H9 (cell line): ENCODE data around the gene ANKS1B. TPM values are rescaled to one million over a fixed set of nuclear protein-coding genes. Genes with fewer than 3 reads are reported as not detected.
"Not testable (repeated sequence)": the region's sequence is repeated elsewhere in the genome, so short reads cannot be mapped to it uniquely, and the experiment has no call there.

ENCODE experiments used
- DNase-seq: peaks from one replicate; pipeline ENCODE4 v3.0.0-alpha.2; 2017
- H2AFZ ChIP-seq: one replicate; pipeline ENCODE4 v1.6.1; 2013; ENCODE audit warnings: mild to moderate bottlenecking, low read length, control low read depth, moderate library complexity
- H2AK5ac ChIP-seq: 2 replicates; pipeline ENCODE4 v1.6.1; 2013; ENCODE audit warnings: low read length, control low read depth, mixed read lengths; ENCODE audit not compliant: insufficient read length
- H2BK120ac ChIP-seq: one replicate; pipeline ENCODE4 v1.6.1; 2013; ENCODE audit warnings: low read depth, mild to moderate bottlenecking, low read length, control low read depth, inconsistent platforms; ENCODE audit not compliant: poor library complexity, severe bottlenecking
- H2BK12ac ChIP-seq: 2 replicates; pipeline ENCODE4 v1.6.1; 2013; ENCODE audit warnings: low read length, control low read depth, mixed read lengths, low read depth; ENCODE audit not compliant: insufficient read length
- H2BK15ac ChIP-seq: 2 replicates; pipeline ENCODE4 v1.6.1; 2013; ENCODE audit warnings: low read depth, low read length, control low read depth
- H2BK20ac ChIP-seq: one replicate; pipeline ENCODE4 v1.6.1; 2013; ENCODE audit warnings: low read depth, mild to moderate bottlenecking, low read length, control low read depth, inconsistent platforms; ENCODE audit not compliant: poor library complexity, severe bottlenecking
- H2BK5ac ChIP-seq: 2 replicates; pipeline ENCODE4 v1.6.1; 2013; ENCODE audit warnings: low read length, control low read depth, mixed read lengths; ENCODE audit not compliant: insufficient read length
- H3K14ac ChIP-seq: 2 replicates; pipeline ENCODE4 v1.6.1; 2013; ENCODE audit warnings: low read length, control low read depth; ENCODE audit not compliant: insufficient read depth
- H3K18ac ChIP-seq: 2 replicates; pipeline ENCODE4 v1.6.1; 2013; ENCODE audit warnings: low read depth, mild to moderate bottlenecking, mixed read lengths, low read length, control low read depth; ENCODE audit not compliant: insufficient read length
- H3K23ac ChIP-seq: 2 replicates; pipeline ENCODE4 v1.6.1; 2013; ENCODE audit warnings: low read length, control low read depth, mixed read lengths, low read depth; ENCODE audit not compliant: insufficient read length
- H3K23me2 ChIP-seq: 2 replicates; pipeline ENCODE4 v1.6.1; 2013; ENCODE audit warnings: low read depth, mild to moderate bottlenecking, mixed read lengths, low read length, control low read depth; ENCODE audit not compliant: insufficient read length, poor library complexity, severe bottlenecking
- H3K27ac ChIP-seq: 2 replicates; pipeline ENCODE4 v1.5.1; 2013; ENCODE audit warnings: low read length, control low read depth, mixed read lengths, low read depth; ENCODE audit not compliant: insufficient read length
- H3K27me3 ChIP-seq: 2 replicates; pipeline ENCODE4 v1.6.1; 2013; ENCODE audit warnings: low read length, control low read depth, inconsistent platforms; ENCODE audit not compliant: insufficient read depth
- H3K4ac ChIP-seq: 2 replicates; pipeline ENCODE4 v1.6.1; 2013; ENCODE audit warnings: low read depth, mild to moderate bottlenecking, control low read depth, inconsistent platforms, low read length, moderate library complexity
- H3K4me1 ChIP-seq: 2 replicates; pipeline ENCODE4 v1.6.1; 2013; ENCODE audit warnings: low read length, control low read depth, inconsistent platforms; ENCODE audit not compliant: insufficient read depth
- H3K4me2 ChIP-seq: 2 replicates; pipeline ENCODE4 v1.6.1; 2013; ENCODE audit warnings: low read length, control low read depth, mixed read lengths; ENCODE audit not compliant: insufficient read length, insufficient read depth
- H3K56ac ChIP-seq: 2 replicates; pipeline ENCODE4 v1.6.1; 2013; ENCODE audit warnings: low read depth, mild to moderate bottlenecking, mixed read lengths, low read length, control low read depth; ENCODE audit not compliant: insufficient read length
- H3K79me1 ChIP-seq: 2 replicates; pipeline ENCODE4 v1.6.1; 2013; ENCODE audit warnings: low read depth, mild to moderate bottlenecking, moderate library complexity, low read length, control low read depth, inconsistent platforms; ENCODE audit not compliant: insufficient read depth, poor library complexity, severe bottlenecking
- H3K79me2 ChIP-seq: 2 replicates; pipeline ENCODE4 v1.6.1; 2013; ENCODE audit warnings: low read length, control low read depth, inconsistent platforms; ENCODE audit not compliant: insufficient read depth
- H3K9ac ChIP-seq: 2 replicates; pipeline ENCODE4 v1.6.1; 2013; ENCODE audit warnings: low read length, control low read depth, mixed read lengths; ENCODE audit not compliant: insufficient read length; ENCODE audit errors: extremely low read depth
- H3K9me3 ChIP-seq: one replicate; pipeline ENCODE4 v1.6.1; 2013; ENCODE audit warnings: low read depth, low read length, inconsistent platforms; ENCODE audit not compliant: control insufficient read depth
- H3T11ph ChIP-seq: one replicate; pipeline ENCODE4 v1.6.1; 2013; ENCODE audit warnings: mild to moderate bottlenecking, low read length, control low read depth, inconsistent platforms
- H4K20me1 ChIP-seq: one replicate; pipeline ENCODE4 v1.6.1; 2013; ENCODE audit not compliant: control insufficient read depth, insufficient read length, insufficient read depth
- H4K5ac ChIP-seq: 2 replicates; pipeline ENCODE4 v1.6.1; 2013; ENCODE audit warnings: low read depth, mild to moderate bottlenecking, mixed read lengths, low read length, control low read depth; ENCODE audit not compliant: insufficient read length
- H4K8ac ChIP-seq: replicated peaks from 2 replicates; pipeline ENCODE4 v1.6.1; 2013; ENCODE audit warnings: low read length, control low read depth, mixed read lengths, low read depth; ENCODE audit not compliant: insufficient read length
- H4K91ac ChIP-seq: 2 replicates; pipeline ENCODE4 v1.6.1; 2013; ENCODE audit warnings: low read depth, mild to moderate bottlenecking, moderate library complexity, mixed read lengths, low read length, control low read depth; ENCODE audit not compliant: insufficient read length
- H3K27ac Mint-ChIP-seq, 3 experiments: 2 replicates in 2 of 3; 3 replicates in 1 of 3; pipeline ENCODE4 v1.8.0; 2020 to 2021; ENCODE audit warnings: mixed read lengths in 3 of 3, mild to moderate bottlenecking in 1 of 3, moderate library complexity in 1 of 3
- H3K27me3 Mint-ChIP-seq: 2 replicates; pipeline ENCODE4 v1.8.0; 2021; ENCODE audit warnings: low read depth, mild to moderate bottlenecking, moderate library complexity, mixed read lengths
- H3K36me3 Mint-ChIP-seq, 3 experiments: 2 replicates in 2 of 3; 3 replicates in 1 of 3; pipeline ENCODE4 v1.8.0; 2020 to 2021; ENCODE audit warnings: low read depth in 3 of 3, mixed read lengths in 3 of 3; ENCODE audit not compliant: insufficient read depth in 1 of 3
- H3K4me1 Mint-ChIP-seq, 2 experiments: 2 replicates each; pipeline ENCODE4 v1.8.0; 2020; ENCODE audit warnings: mixed read lengths in 2 of 2
- H3K4me3 Mint-ChIP-seq, 2 experiments: 2 replicates in 1 of 2; 3 replicates in 1 of 2; pipeline ENCODE4 v1.8.0; 2020 to 2021; ENCODE audit warnings: mild to moderate bottlenecking in 2 of 2, mixed read lengths in 2 of 2, moderate library complexity in 1 of 2
- H3K9me3 Mint-ChIP-seq, 2 experiments: 2 replicates in 1 of 2; 3 replicates in 1 of 2; pipeline ENCODE4 v1.8.0; 2020; ENCODE audit warnings: mild to moderate bottlenecking in 2 of 2, mixed read lengths in 2 of 2, moderate library complexity in 1 of 2
- WGBS: extraction: QIAGEN DNeasy Blood & Tissue Kit; methylation state at CpG from one replicate; pipeline ENCODE4 v1.1.7; 2013; ENCODE audit warnings: missing lambda C conversion rate, low lambda C conversion rate, mixed read lengths; ENCODE audit not compliant: insufficient read length; ENCODE audit errors: extremely low coverage; 5-methylcytosine and 5-hydroxymethylcytosine counted together
- total RNA-seq: library from RNA; stranded (reverse); gene quantifications from 2 replicates; pipeline ENCODE4 v1.2.1, GENCODE V29; 2021

Gene ANKS1B
- total RNA-seq, 1 experiment from 2014 or later, result 4.1 TPM

DNA sequence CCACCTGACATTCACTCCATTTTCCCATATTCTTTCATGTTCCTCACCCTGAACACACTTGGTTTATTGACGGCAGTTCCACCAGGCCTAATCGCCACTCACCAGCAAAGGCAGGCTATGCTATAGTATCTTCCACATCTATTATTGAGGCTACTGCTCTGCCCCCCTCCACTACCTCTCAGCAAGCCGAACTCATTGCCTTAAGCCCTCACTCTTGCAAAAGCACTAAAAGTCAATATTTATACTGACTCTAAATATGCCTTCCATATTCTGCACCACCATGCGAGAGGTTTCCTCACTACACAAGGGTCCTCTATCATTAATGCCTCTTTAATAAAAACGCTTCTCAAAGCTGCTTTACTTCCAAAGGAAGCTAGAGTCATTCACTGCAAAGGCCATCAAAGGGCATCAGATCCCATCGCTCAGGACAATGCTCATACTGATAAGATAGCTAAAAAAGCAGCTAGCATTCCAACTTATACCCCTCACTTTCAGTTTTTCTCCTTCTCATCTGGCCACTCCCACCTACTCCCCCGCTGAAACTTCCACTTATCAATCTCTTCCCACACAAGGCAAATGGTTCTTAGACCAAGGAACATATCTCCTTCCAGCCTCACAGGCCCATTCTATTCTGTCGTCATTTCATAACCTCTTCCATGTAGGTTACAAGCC is 265.2 kb downstream of the ANKS1B start:
- H3K79me2 ChIP-seq, H2BK15ac ChIP-seq, H3K18ac ChIP-seq, H3K23ac ChIP-seq, H2AK5ac ChIP-seq, H3K36me3 Mint-ChIP-seq, H3K27ac Mint-ChIP-seq, H2BK12ac ChIP-seq, H3K9me3 Mint-ChIP-seq, H3K23me2 ChIP-seq, H3K27me3 Mint-ChIP-seq, H4K20me1 ChIP-seq, H3T11ph ChIP-seq, H2BK5ac ChIP-seq, H3K4ac ChIP-seq, H4K91ac ChIP-seq, H3K4me3 Mint-ChIP-seq, H3K4me1 ChIP-seq, H2BK20ac ChIP-seq, H3K9ac ChIP-seq, H4K5ac ChIP-seq, H3K56ac ChIP-seq, H3K27me3 ChIP-seq, H3K9me3 ChIP-seq, H2AFZ ChIP-seq, DNase-seq, H4K8ac ChIP-seq, H3K27ac ChIP-seq, H3K79me1 ChIP-seq, H3K4me2 ChIP-seq, H3K14ac ChIP-seq, H2BK120ac ChIP-seq: not testable (repeated sequence)
- peaks cover 17 to 21% of the 10 kb centered on the region in 2 experiments for H3K4me1 Mint-ChIP-seq
- no CpG with 5 or more reads among the region's 8 CpGs for WGBS

GRCh38 chr12:99715841-99716510 is 268.8 kb downstream of the ANKS1B start:
- not testable (repeated sequence) for H3K27ac ChIP-seq, H3K4me1 ChIP-seq, H3K4me3 Mint-ChIP-seq, H2BK15ac ChIP-seq, H3K4ac ChIP-seq, H3K56ac ChIP-seq, H3K14ac ChIP-seq, H3T11ph ChIP-seq, H2BK20ac ChIP-seq, H3K27me3 ChIP-seq, H3K18ac ChIP-seq, H4K20me1 ChIP-seq, H3K4me1 Mint-ChIP-seq, H2BK120ac ChIP-seq, H2AFZ ChIP-seq, H3K79me2 ChIP-seq, H3K23me2 ChIP-seq, H4K5ac ChIP-seq, H2BK12ac ChIP-seq, H3K9me3 Mint-ChIP-seq, H3K9me3 ChIP-seq, H3K23ac ChIP-seq, H2BK5ac ChIP-seq, H3K79me1 ChIP-seq, DNase-seq, H3K27me3 Mint-ChIP-seq, H3K4me2 ChIP-seq, H4K8ac ChIP-seq, H2AK5ac ChIP-seq, H4K91ac ChIP-seq, H3K9ac ChIP-seq
- peak overlapping the region in 1 of 3 experiments; percentile 35; a peak in 1 of 7 replicates for H3K27ac Mint-ChIP-seq
- peaks cover 0 to 13% (median 7%) of the 10 kb centered on the region in 3 experiments; a peak in 5 of 7 replicates for H3K36me3 Mint-ChIP-seq
- WGBS, result no CpG with 5 or more reads among the region's 16 CpGs
